GM12864 (cell line): ENCODE data around the gene LRRC4.

Experiments
- DNase-seq: peaks from one replicate; pipeline ENCODE4 v3.0.0-alpha.2; 2011; ENCODE audit warnings: low read depth
- H3K4me3 ChIP-seq: 2 replicates; pipeline ENCODE4 v1.5.1; 2011; ENCODE audit warnings: mild to moderate bottlenecking, low read depth, low read length, control low read depth
- TF ChIP-seq, protein P1 (sequence below): IDR thresholded peaks from 2 replicates; pipeline ENCODE4 v1.5.1; 2011; ENCODE audit warnings: low read depth, mild to moderate bottlenecking, moderate library complexity, low read length, control low read depth, inconsistent platforms; ENCODE audit errors: missing control alignments

LRRC4 gene

GRCh38 chr7:128069373-128070364 lies 38.4 kb upstream of the LRRC4 start:
- no peak for DNase-seq
- no peak overlapping the region for H3K4me3 ChIP-seq
- TF ChIP-seq, protein P1, sequence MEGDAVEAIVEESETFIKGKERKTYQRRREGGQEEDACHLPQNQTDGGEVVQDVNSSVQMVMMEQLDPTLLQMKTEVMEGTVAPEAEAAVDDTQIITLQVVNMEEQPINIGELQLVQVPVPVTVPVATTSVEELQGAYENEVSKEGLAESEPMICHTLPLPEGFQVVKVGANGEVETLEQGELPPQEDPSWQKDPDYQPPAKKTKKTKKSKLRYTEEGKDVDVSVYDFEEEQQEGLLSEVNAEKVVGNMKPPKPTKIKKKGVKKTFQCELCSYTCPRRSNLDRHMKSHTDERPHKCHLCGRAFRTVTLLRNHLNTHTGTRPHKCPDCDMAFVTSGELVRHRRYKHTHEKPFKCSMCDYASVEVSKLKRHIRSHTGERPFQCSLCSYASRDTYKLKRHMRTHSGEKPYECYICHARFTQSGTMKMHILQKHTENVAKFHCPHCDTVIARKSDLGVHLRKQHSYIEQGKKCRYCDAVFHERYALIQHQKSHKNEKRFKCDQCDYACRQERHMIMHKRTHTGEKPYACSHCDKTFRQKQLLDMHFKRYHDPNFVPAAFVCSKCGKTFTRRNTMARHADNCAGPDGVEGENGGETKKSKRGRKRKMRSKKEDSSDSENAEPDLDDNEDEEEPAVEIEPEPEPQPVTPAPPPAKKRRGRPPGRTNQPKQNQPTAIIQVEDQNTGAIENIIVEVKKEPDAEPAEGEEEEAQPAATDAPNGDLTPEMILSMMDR: no peak

- no peak for DNase-seq
- TF ChIP-seq, protein P1: no peak
- no peak overlapping the region for H3K4me3 ChIP-seq
Measured at GRCh38 chr7:128068785-128069184, 37.5 kb upstream of the LRRC4 start.

DNA sequence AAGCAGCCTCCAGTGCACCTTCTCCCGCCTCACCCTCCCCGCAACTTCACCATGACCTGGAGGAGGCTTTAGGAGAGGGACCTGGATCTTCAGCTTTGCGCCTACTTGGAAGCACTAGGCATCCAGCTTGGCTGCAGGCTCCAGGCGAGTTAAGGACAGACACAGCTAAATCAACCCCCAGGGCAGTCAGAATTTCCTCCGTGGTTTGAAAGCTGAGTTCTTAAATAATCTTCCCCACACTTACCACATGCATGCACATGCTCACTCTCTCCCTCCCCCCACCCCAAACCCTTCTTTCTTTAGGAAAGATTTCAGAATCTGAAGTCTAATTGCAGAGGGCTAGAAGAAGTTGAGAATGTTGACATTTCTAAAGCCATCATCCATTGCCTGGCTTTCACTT lies 36.7 kb upstream of the LRRC4 start:
- TF ChIP-seq, protein P1: no peak
- DNase-seq: no peak
- no peak overlapping the region for H3K4me3 ChIP-seq

DNA sequence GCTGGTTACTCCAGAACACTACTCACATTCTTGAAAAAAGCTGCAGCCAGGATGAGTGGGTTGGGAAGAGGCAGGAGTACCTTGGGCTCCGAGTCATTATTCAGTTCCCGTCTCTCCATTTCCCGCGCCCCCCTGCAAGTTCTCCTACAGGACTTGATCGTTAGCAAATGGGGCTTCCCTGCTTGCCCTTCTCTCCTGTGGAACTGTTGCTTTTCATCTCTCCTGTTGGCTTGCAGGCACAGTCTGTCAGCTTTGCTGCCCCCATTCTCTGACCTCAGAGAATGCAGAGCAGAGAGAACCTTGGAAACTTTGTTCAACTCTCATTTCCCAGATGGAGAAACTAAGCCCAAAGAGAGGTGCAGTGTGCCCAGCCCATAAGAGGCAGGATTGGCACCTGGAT lies 35.6 kb upstream of the LRRC4 start:
- no peak overlapping the region for H3K4me3 ChIP-seq
- DNase-seq: no peak
- TF ChIP-seq, protein P1: no peak

DNA sequence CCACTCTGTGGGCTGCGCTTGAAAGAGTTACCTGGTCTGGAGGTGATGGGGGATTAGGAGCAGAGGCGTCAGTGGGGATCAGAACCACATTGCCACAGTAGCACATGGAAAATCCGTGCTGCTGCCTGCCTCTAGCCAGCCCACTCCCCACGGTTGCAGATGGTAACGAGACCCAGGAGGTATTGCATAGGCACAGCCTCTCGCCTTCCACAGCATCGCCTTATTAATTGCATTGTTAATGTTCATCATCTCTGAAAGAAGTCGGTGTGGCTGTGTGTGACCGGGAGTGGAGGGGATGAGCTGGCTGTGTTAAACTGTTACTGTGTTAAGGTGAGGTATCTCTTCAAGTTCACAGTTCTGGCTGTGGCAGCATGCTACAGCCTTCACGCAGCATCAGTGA lies 35.2 kb upstream of the LRRC4 start:
- H3K4me3 ChIP-seq: no peak overlapping the region
- DNase-seq: no peak
- TF ChIP-seq, protein P1: no peak

- no peak for DNase-seq
Measured at GRCh38 chr7:128065872-128066271, 34.6 kb upstream of the LRRC4 start.

More at GRCh38 chr7:128065872-128066271, 34.6 kb upstream of the LRRC4 start:
- no peak overlapping the region for H3K4me3 ChIP-seq
- TF ChIP-seq, protein P1: no peak
